ENCODE data around the gene MCRIP2.
A peak's percentile ranks its signal among the peaks of the same experiment; 100 is the strongest.

Gene MCRIP2

GRCh38 chr16:683396-684070, 41.9 kb downstream of the MCRIP2 start:
- H3K4me3 ChIP-seq (ENCODE audit: low read depth, low read length) = peak overlapping the region; percentile 90
- TF ChIP-seq CTCF (IDR thresholded peaks at IDR 0.05; ENCODE audit: low read depth, low read length, missing control alignments) = no peak
- no peak for DNase-seq (ENCODE audit: low read depth)

GRCh38 chr16:684071-684794, 42.6 kb downstream of the MCRIP2 start, which contains the start of gene JMJD8:
Gene JMJD8 (minus strand): TSS chr16:684334. CDS start chr16:684319, 15 bp downstream.
- DNase-seq (ENCODE audit: low read depth) = peak; percentile 86
- TF ChIP-seq CTCF (IDR thresholded peaks at IDR 0.05; ENCODE audit: low read depth, low read length, missing control alignments) = no peak
- H3K4me3 ChIP-seq (ENCODE audit: low read depth, low read length) = peak within 1 kb of the TSS; percentile 90

GRCh38 chr16:684961-685696, 43.5 kb downstream of the MCRIP2 start:
- no peak for DNase-seq (ENCODE audit: low read depth)
- TF ChIP-seq CTCF (IDR thresholded peaks at IDR 0.05; ENCODE audit: low read depth, low read length, missing control alignments) = no peak
- no peak overlapping the region for H3K4me3 ChIP-seq (ENCODE audit: low read depth, low read length)

GRCh38 chr16:685967-686366, 44.3 kb downstream of the MCRIP2 start:
- DNase-seq (ENCODE audit: low read depth) = no peak
- peak; percentile 20 for TF ChIP-seq CTCF (IDR thresholded peaks at IDR 0.05; ENCODE audit: low read depth, low read length, missing control alignments)
- H3K4me3 ChIP-seq (ENCODE audit: low read depth, low read length) = no peak overlapping the region

- H3K4me3 ChIP-seq (ENCODE audit: low read depth, low read length) = no peak overlapping the region
- no peak for DNase-seq (ENCODE audit: low read depth)
- no peak for TF ChIP-seq CTCF (IDR thresholded peaks at IDR 0.05; ENCODE audit: low read depth, low read length, missing control alignments)
These were observed 45.0 kb downstream of the MCRIP2 start for GRCh38 chr16:686459-687260.

GRCh38 chr16:687499-687898, 45.9 kb downstream of the MCRIP2 start:
- TF ChIP-seq CTCF (IDR thresholded peaks at IDR 0.05; ENCODE audit: low read depth, low read length, missing control alignments) = no peak
- H3K4me3 ChIP-seq (ENCODE audit: low read depth, low read length) = no peak overlapping the region
- no peak for DNase-seq (ENCODE audit: low read depth)

Data from GM12864 (cell line).